HG03432 (cell line): ENCODE measurements around the gene PRRT1.
"Not testable (repeated sequence)": the region's sequence is repeated elsewhere in the genome, so short reads cannot be mapped to it uniquely, and the experiment has no call there.

ENCODE experiments used
- ATAC-seq: cut with Tn5 transposase; IDR thresholded peaks from one replicate; pipeline ENCODE4 v1.9.1; 2021; ENCODE audit warnings: mild to moderate bottlenecking, moderate library complexity; ENCODE audit not compliant: unreplicated experiment

Gene PRRT1

DNA sequence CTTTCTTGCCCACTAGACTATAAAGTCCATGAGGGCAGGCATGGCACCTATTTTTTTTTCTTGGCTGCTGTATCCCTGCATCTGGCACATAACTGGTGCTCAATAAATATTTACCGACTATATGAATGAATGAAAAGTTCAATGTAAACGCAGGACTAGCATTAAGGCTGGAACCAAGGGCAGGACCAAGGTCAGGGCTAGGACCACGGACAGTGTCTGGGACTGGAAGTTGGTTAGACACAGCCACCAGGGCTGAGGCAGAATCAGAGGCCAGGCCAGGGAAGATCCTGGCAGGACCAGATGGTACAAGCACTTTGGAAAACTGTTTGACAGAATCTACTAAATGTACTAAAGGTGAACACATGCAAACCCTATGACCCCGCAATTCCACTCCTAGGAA is 46.3 kb downstream of the PRRT1 start:
- ATAC-seq = no peak

DNA sequence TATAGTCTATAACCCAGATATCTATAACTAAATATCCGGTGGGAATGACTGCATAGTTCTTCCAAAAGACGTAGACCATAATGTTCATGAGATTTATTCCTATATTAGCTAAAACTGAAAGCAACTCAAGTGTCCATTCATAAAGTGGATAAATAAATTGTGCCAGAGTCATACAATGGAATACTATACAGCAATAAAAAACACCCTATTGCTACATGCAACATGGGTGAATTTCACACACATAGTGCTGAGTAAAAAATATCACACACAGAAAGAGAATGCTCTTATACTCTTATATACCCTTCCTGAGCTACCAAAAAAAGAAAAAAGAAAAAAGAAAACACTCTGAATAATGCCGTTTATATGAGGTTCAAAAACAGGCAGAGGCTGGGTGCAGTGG is 49.5 kb downstream of the PRRT1 start:
- ATAC-seq = no peak

DNA sequence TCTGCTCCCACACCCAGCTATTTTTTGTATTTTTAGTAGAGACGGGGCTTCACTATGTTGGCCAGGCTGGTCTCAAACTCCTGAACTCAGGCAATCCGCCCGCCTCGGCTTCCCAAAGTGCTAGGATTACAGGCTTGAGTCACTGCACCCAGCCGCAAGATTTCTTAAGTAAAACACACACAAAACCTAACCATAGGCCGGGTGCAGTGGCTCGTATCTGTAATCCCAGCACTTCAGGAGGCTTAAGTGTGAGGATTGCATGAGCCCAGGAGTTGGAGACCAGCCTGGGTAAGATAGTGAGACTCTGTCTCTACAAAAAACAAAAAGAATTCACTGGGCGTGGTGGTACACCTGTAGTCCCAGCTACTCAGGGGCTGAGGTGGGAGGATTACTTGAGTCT is 51.5 kb downstream of the PRRT1 start:
- not testable (repeated sequence) for ATAC-seq
